Cardiac muscle cell (in vitro differentiated cells and primary cell): ENCODE data around the gene CRACR2B. TPM values are rescaled to one million over a fixed set of nuclear protein-coding genes. Genes with fewer than 3 reads are reported as not detected.

Experiments
- DNase-seq, 2 donors: peaks; one replicate each; pipeline versions ENCODE4 v3.0.0 to v3.0.0-alpha.2; 2010 to 2017; ENCODE audit warnings: low read depth in 1 of 2, low spot score in 1 of 2
- H3K27ac ChIP-seq: fragments of 200-600 bp; sonication (generic); 2 replicates; pipeline ENCODE4 v1.5.1; 2016
- H3K27me3 ChIP-seq: fragments of 200-600 bp; sonication (generic); 2 replicates; pipeline ENCODE4 v1.6.0; 2016; ENCODE audit warnings: control low read depth
- H3K36me3 ChIP-seq: fragments of 200-600 bp; sonication (generic); 2 replicates; pipeline ENCODE4 v1.5.1; 2016; ENCODE audit warnings: control low read depth
- H3K4me1 ChIP-seq: fragments of 200-600 bp; sonication (generic); 2 replicates; pipeline ENCODE4 v1.8.1; 2017; ENCODE audit warnings: low read depth, mild to moderate bottlenecking, mixed run types
- H3K4me3 ChIP-seq: fragments of 200-600 bp; sonication (generic); 2 replicates; pipeline ENCODE4 v1.5.1; 2016; ENCODE audit warnings: mild to moderate bottlenecking
- H3K9me3 ChIP-seq: fragments of 200-600 bp; sonication (generic); 2 replicates; pipeline ENCODE4 v1.5.1; 2017; ENCODE audit warnings: low read depth, mild to moderate bottlenecking, control low read depth
- CTCF ChIP-seq: IDR thresholded peaks from 2 replicates; pipeline ENCODE4 v1.5.1; 2012; ENCODE audit warnings: low read depth, mild to moderate bottlenecking, low read length
- polyA plus RNA-seq: library from polyadenylated mRNA; unstranded; fragments of >200 nt; fragmentation: Nextera tagmentation; extraction: Ambion mirVana; gene quantifications from 2 replicates; pipeline ENCODE4 v1.2.1, GENCODE V29; 2016
- total RNA-seq: library from RNA; depleted of rRNA; stranded (reverse); fragments of >200 nt; gene quantifications from 2 replicates; pipeline ENCODE4 v1.2.3, GENCODE V29; 2016

The CRACR2B gene
- total and polyA plus RNA-seq, 2 experiments from 2014 or later: 84.5 to 91.0 TPM

DNA sequence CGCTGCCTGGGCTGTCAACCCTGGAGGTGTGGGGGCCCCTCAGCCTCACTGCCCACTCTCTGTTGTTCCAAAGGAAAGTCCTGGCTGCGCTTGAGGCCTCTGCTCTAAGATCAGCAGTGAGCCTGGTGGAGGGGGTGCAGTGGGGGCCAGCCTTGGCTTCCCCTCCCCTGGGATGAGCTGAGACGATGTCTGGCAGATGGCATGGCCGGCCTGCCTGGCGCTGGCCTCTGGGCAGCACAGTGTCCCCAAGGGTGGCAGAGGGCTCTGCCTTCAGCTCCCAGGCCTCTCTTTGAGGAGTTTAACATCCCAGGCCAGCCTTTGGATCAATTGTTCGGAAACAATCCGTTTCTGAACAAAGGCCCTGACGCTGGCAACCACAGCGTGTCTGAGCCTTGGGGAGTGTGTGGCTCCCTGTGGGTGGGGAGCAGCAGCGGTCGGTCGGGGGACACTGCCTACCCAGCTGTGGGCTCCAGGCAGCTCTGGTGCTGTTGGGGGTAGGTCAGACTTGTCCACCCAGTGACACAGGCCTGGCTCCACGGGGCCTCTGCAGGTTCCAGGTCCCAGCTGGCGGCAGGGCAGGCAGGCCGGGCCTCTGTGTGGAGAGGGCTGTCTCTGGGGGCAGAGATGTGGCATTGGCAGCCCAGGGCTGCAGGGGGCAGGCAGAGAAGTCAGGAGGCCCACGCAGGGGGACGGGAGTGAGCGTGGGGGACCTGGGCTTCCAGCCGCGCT, 27.0 kb downstream of the CRACR2B start:
- peaks cover 13% of the 10 kb centered on the region for H3K4me1 ChIP-seq
- peak overlapping the region; percentile 21 for H3K27ac ChIP-seq

GRCh38 chr11:855330-855674, 27.6 kb downstream of the CRACR2B start:
- no peaks in the 10 kb centered on the region for H3K36me3 ChIP-seq
- no peak overlapping the region for H3K4me3 ChIP-seq
- H3K9me3 ChIP-seq: no peaks in the 10 kb centered on the region
- no peaks in the 10 kb centered on the region for H3K27me3 ChIP-seq
- peak overlapping the region; percentile 21 for H3K27ac ChIP-seq
- peaks cover 16% of the 10 kb centered on the region for H3K4me1 ChIP-seq
- no peak for DNase-seq
- no peak for TF ChIP-seq CTCF

More for the DNA sequence above, 27.0 kb downstream of the CRACR2B start:
- DNase-seq: no peak
- Histone ChIP-seq H3K27me3 (no peaks in the 10 kb centered on the region), H3K9me3 (no peaks in the 10 kb centered on the region), H3K36me3 (no peaks in the 10 kb centered on the region), H3K4me3 (no peak overlapping the region)
- TF ChIP-seq CTCF: no peak

DNA sequence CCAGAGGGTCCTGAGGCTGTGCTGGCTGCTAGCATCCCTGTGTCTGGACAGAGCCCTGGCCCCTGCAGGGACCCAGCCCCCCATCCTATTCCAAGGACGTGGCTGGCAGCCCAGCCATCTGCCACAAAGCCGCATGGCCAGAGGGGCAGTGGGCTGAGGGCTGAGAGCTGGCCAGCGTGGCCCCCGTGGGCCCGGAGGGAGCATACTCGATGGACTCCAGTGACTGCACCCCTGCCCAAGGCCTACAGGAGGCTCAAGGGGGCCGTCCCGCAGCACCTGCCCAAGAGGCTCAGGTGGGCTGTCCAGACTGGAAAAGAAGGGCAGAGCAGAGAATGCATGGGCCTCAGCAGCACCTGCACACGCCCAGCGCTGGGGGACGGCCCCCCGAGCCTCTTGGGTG, 28.1 kb downstream of the CRACR2B start:
- no peak for TF ChIP-seq CTCF
- H3K4me1 ChIP-seq: peaks cover 13% of the 10 kb centered on the region
- H3K27me3 ChIP-seq: no peaks in the 10 kb centered on the region
- no peaks in the 10 kb centered on the region for H3K9me3 ChIP-seq
- DNase-seq: no peak
- H3K36me3 ChIP-seq: no peaks in the 10 kb centered on the region
- no peak overlapping the region for H3K4me3 ChIP-seq
- H3K27ac ChIP-seq: no peak overlapping the region

DNA sequence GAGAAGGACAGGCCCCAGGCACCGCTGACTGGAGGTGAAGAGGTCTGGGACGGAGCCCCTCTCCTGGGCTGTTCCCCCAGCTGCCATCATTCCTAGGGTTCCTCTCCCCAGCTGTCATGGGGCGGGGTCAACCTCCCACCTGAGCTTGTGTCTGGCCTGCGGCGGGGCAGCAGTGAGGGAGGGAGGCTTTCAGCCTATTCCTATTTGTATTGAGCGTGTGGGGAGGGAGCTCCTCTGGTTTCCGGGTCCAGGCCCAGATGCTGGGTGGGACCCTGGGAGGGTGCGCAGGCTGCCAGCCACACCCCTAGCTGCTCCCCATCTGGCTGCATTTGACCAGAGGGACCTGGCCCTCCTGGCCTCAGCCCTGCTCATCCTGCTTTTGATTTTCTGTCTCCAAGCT, 28.7 kb downstream of the CRACR2B start:
- no peak for TF ChIP-seq CTCF
- no peaks in the 10 kb centered on the region for H3K9me3 ChIP-seq
- H3K36me3 ChIP-seq: no peaks in the 10 kb centered on the region
- DNase-seq: no peak
- H3K4me3 ChIP-seq: no peak overlapping the region
- no peaks in the 10 kb centered on the region for H3K27me3 ChIP-seq
- H3K4me1 ChIP-seq: peaks cover 7% of the 10 kb centered on the region
- no peak overlapping the region for H3K27ac ChIP-seq

DNA sequence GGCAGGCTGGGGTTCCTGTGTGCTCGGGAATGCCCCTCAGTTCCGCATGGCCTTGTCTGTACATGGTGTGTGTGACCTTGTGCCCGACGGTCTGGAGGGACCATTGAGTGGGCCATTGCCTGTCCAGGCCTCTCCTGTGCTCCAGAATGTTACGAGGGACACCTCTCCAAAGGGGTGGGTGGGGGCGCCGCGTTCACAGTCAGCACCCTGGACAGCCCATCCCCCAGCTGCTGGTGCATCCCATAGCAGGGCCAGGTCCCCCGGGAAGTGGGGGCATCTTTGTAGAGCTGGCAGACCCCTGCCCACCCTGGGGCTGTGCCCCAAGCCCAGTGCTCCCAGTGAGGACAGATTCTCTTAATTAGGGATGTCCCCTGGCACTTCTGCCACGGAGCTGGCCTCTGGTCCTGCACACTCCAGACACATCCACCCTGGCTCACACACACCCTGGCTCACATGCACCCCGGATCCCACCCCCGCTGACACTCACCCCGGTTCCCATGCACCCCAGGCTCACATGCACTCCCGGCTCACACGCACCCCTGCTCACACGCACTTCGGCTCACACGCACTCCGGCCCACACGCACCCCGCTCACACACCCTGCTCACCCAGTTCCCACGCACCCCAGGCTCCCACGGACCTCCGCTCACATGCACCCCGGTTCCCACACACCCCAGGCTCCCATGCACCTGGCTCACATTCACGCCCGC, 30.5 kb downstream of the CRACR2B start:
- Histone ChIP-seq H3K9me3 (no peaks in the 10 kb centered on the region), H3K27me3 (no peaks in the 10 kb centered on the region), H3K4me1 (peaks cover 6% of the 10 kb centered on the region), H3K4me3 (no peak overlapping the region), H3K27ac (no peak overlapping the region), H3K36me3 (no peaks in the 10 kb centered on the region)
- no peak for DNase-seq
- TF ChIP-seq CTCF: no peak
